ENCODE measurements around the gene SSTR5. TPM values are rescaled to one million over a fixed set of nuclear protein-coding genes. Genes with fewer than 3 reads are reported as not detected.
"Not testable (repeated sequence)": the region's sequence is repeated elsewhere in the genome, so short reads cannot be mapped to it uniquely, and the experiment has no call there.

The SSTR5 gene
- total and polyA plus RNA-seq, 4 donors: not detected

DNA sequence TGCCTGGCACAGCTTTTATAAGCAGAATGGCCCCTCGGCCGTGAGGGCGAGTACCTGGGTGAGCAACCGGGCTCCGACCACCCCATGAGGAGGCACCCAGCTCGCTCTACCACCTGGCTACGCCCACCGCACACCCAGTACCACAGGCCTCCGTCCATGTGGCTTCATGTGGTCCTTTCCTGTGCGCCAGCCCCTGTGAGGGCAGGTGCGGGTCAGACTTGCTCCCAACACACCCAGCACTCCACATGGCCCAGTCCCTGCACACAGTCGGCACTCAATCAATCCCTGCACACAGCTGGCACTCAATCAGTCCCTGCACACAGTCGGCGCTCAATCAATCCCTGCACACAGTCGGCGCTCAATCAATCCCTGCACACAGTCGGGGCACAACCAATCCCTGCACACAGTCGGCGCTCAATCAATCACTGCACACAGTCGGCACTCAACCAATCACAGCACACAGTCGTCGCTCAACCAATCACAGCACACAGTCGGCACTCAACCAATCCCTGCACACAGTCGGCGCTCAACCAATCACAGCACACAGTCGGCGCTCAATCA lies 19.5 kb downstream of the SSTR5 start:
- H3K27ac ChIP-seq (ENCODE audit: low read depth in 1 of 2, low read length in 2 of 2): no peak overlapping the region
- 97% methylated on average over 27 of the region's 27 CpGs for WGBS

GRCh38 chr16:1092685-1093283 lies 20.2 kb downstream of the SSTR5 start:
- H3K9ac ChIP-seq (ENCODE audit: low read depth in 1 of 2, low read length in 2 of 2); H3K27me3 ChIP-seq (ENCODE audit: control insufficient read depth in 4 of 4, insufficient read depth in 4 of 4, low read length in 3 of 4); H3K9me3 ChIP-seq (ENCODE audit: control insufficient read depth in 4 of 4, low read length in 3 of 4); DNase-seq (ENCODE audit: low spot score); H3K36me3 ChIP-seq (ENCODE audit: control insufficient read depth in 4 of 4, insufficient read depth in 3 of 4, low read depth in 1 of 4, low read length in 3 of 4); H3K27ac ChIP-seq (ENCODE audit: low read depth in 1 of 2, low read length in 2 of 2); H3K4me3 ChIP-seq (ENCODE audit: low read depth in 1 of 3, low read length in 3 of 3): not testable (repeated sequence)
- WGBS: 96% methylated on average over 34 of the region's 40 CpGs
- H3K4me1 ChIP-seq (ENCODE audit: control insufficient read depth in 4 of 4, insufficient read depth in 4 of 4, low read length in 3 of 4): peaks cover 5 to 14% (median 8%) of the 10 kb centered on the region in 4 donors

More for the DNA sequence above, 19.5 kb downstream of the SSTR5 start:
- H3K4me3 ChIP-seq (ENCODE audit: low read depth in 1 of 3, low read length in 3 of 3): no peak overlapping the region
- H3K9ac ChIP-seq (ENCODE audit: low read depth in 1 of 2, low read length in 2 of 2): no peak overlapping the region
- H3K4me1 ChIP-seq (ENCODE audit: control insufficient read depth in 4 of 4, insufficient read depth in 4 of 4, low read length in 3 of 4): peaks cover 5 to 14% (median 8%) of the 10 kb centered on the region in 4 donors
- H3K27me3 ChIP-seq (ENCODE audit: control insufficient read depth in 4 of 4, insufficient read depth in 4 of 4, low read length in 3 of 4): peaks cover 0 to 2% (median 0%) of the 10 kb centered on the region in 4 donors
- no peaks in the 10 kb centered on the region for H3K9me3 ChIP-seq (ENCODE audit: control insufficient read depth in 4 of 4, low read length in 3 of 4)
- DNase-seq (ENCODE audit: low spot score): no peak
- no peak for TF ChIP-seq EGR1 (IDR thresholded peaks at IDR 0.05; ENCODE audit: low read depth in 2 of 2)
- TF ChIP-seq RAD21 (IDR thresholded peaks at IDR 0.05): no peak
- no peak for TF ChIP-seq NR2F2 (IDR thresholded peaks at IDR 0.05)
- TF ChIP-seq, protein P1, sequence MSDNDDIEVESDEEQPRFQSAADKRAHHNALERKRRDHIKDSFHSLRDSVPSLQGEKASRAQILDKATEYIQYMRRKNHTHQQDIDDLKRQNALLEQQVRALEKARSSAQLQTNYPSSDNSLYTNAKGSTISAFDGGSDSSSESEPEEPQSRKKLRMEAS (IDR thresholded peaks at IDR 0.05): no peak
- no peak for TF ChIP-seq JUND (IDR thresholded peaks at IDR 0.05)
- no peak for TF ChIP-seq FOXA1 (IDR thresholded peaks at IDR 0.05)
- no peak for TF ChIP-seq RXRA (IDR thresholded peaks at IDR 0.05)
- no peak for TF ChIP-seq HNF4G (IDR thresholded peaks at IDR 0.05)
- TF ChIP-seq FOXA2 (IDR thresholded peaks at IDR 0.05): no peak
- TF ChIP-seq, protein P2, sequence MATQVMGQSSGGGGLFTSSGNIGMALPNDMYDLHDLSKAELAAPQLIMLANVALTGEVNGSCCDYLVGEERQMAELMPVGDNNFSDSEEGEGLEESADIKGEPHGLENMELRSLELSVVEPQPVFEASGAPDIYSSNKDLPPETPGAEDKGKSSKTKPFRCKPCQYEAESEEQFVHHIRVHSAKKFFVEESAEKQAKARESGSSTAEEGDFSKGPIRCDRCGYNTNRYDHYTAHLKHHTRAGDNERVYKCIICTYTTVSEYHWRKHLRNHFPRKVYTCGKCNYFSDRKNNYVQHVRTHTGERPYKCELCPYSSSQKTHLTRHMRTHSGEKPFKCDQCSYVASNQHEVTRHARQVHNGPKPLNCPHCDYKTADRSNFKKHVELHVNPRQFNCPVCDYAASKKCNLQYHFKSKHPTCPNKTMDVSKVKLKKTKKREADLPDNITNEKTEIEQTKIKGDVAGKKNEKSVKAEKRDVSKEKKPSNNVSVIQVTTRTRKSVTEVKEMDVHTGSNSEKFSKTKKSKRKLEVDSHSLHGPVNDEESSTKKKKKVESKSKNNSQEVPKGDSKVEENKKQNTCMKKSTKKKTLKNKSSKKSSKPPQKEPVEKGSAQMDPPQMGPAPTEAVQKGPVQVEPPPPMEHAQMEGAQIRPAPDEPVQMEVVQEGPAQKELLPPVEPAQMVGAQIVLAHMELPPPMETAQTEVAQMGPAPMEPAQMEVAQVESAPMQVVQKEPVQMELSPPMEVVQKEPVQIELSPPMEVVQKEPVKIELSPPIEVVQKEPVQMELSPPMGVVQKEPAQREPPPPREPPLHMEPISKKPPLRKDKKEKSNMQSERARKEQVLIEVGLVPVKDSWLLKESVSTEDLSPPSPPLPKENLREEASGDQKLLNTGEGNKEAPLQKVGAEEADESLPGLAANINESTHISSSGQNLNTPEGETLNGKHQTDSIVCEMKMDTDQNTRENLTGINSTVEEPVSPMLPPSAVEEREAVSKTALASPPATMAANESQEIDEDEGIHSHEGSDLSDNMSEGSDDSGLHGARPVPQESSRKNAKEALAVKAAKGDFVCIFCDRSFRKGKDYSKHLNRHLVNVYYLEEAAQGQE (IDR thresholded peaks at IDR 0.05): no peak
- TF ChIP-seq GABPA (IDR thresholded peaks at IDR 0.05 in 1 of 2, conservative IDR thresholded peaks at IDR 0.05 in 1 of 2): no peak
- no peak for TF ChIP-seq CTCF (IDR thresholded peaks at IDR 0.05; ENCODE audit: low read depth, low read length, missing input control)
- TF ChIP-seq SP1 (IDR thresholded peaks at IDR 0.05): no peak
- TF ChIP-seq TAF1 (conservative IDR thresholded peaks at IDR 0.05): no peak
- TF ChIP-seq, protein P3, sequence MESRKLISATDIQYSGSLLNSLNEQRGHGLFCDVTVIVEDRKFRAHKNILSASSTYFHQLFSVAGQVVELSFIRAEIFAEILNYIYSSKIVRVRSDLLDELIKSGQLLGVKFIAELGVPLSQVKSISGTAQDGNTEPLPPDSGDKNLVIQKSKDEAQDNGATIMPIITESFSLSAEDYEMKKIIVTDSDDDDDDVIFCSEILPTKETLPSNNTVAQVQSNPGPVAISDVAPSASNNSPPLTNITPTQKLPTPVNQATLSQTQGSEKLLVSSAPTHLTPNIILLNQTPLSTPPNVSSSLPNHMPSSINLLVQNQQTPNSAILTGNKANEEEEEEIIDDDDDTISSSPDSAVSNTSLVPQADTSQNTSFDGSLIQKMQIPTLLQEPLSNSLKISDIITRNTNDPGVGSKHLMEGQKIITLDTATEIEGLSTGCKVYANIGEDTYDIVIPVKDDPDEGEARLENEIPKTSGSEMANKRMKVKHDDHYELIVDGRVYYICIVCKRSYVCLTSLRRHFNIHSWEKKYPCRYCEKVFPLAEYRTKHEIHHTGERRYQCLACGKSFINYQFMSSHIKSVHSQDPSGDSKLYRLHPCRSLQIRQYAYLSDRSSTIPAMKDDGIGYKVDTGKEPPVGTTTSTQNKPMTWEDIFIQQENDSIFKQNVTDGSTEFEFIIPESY (IDR thresholded peaks at IDR 0.05): no peak
- TF ChIP-seq HNF4A (conservative IDR thresholded peaks at IDR 0.05): no peak
- TF ChIP-seq, protein P4, sequence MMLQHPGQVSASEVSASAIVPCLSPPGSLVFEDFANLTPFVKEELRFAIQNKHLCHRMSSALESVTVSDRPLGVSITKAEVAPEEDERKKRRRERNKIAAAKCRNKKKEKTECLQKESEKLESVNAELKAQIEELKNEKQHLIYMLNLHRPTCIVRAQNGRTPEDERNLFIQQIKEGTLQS (IDR thresholded peaks at IDR 0.05): no peak
- TF ChIP-seq YY1 (IDR thresholded peaks at IDR 0.05): no peak
- H3K36me3 ChIP-seq (ENCODE audit: control insufficient read depth in 4 of 4, insufficient read depth in 3 of 4, low read depth in 1 of 4, low read length in 3 of 4): no peaks in the 10 kb centered on the region

Data from liver (tissue), 9 donors.